HEK293 (cell line): ENCODE data around the gene PKNOX2.

Experiments
- KLF10 ChIP-seq: fragments of 450-650 bp; IDR thresholded peaks from 2 replicates; pipeline ENCODE4 v1.5.1; 2018; ENCODE audit warnings: missing biosample characterization, mild to moderate bottlenecking, missing genetic modification characterization
- SALL2 ChIP-seq: fragments of 450-650 bp; formaldehyde crosslinking; IDR thresholded peaks from 2 replicates; pipeline ENCODE4 v1.5.0; 2017; ENCODE audit warnings: missing biosample characterization, mild to moderate bottlenecking, missing genetic modification characterization, borderline replicate concordance
- ZNF155 ChIP-seq: fragments of 450-650 bp; formaldehyde crosslinking; IDR thresholded peaks from 2 replicates; pipeline ENCODE4 v1.5.1; 2016; ENCODE audit warnings: missing biosample characterization, missing genetic modification characterization
- ZNF16 ChIP-seq: fragments of 450-650 bp; formaldehyde crosslinking; IDR thresholded peaks from 2 replicates; pipeline ENCODE4 v1.5.1; 2016; ENCODE audit warnings: low read depth, missing biosample characterization, missing genetic modification characterization
- ZNF449 ChIP-seq: fragments of 450-650 bp; formaldehyde crosslinking; IDR thresholded peaks from 2 replicates; pipeline ENCODE4 v1.5.1; 2017; ENCODE audit warnings: missing biosample characterization, mild to moderate bottlenecking, missing genetic modification characterization, moderate library complexity
- ZNF670 ChIP-seq: fragments of 450-650 bp; formaldehyde crosslinking; IDR thresholded peaks from 2 replicates; pipeline ENCODE4 v1.5.1; 2016; ENCODE audit warnings: missing biosample characterization, missing genetic modification characterization, low read depth
- ZNF791 ChIP-seq: fragments of 450-650 bp; formaldehyde crosslinking; IDR thresholded peaks from 2 replicates; pipeline ENCODE4 v1.5.1; 2016; ENCODE audit warnings: missing biosample characterization, missing genetic modification characterization
- TF ChIP-seq, protein P1 (sequence below): fragments of 450-650 bp; formaldehyde crosslinking; IDR thresholded peaks from 2 replicates; pipeline ENCODE4 v1.5.1; 2016; ENCODE audit warnings: missing biosample characterization, missing genetic modification characterization
- TF ChIP-seq, protein P2 (sequence below): fragments of 450-650 bp; formaldehyde crosslinking; IDR thresholded peaks from 2 replicates; pipeline ENCODE4 v1.5.1; 2016; ENCODE audit warnings: missing biosample characterization, missing genetic modification characterization
- TF ChIP-seq, protein P3 (sequence below): fragments of 450-650 bp; formaldehyde crosslinking; IDR thresholded peaks from 2 replicates; pipeline ENCODE4 v1.5.1; 2016; ENCODE audit warnings: missing biosample characterization, missing genetic modification characterization

- no peak for TF ChIP-seq KLF10 (tag by site-specific recombination)
- TF ChIP-seq, protein P1, sequence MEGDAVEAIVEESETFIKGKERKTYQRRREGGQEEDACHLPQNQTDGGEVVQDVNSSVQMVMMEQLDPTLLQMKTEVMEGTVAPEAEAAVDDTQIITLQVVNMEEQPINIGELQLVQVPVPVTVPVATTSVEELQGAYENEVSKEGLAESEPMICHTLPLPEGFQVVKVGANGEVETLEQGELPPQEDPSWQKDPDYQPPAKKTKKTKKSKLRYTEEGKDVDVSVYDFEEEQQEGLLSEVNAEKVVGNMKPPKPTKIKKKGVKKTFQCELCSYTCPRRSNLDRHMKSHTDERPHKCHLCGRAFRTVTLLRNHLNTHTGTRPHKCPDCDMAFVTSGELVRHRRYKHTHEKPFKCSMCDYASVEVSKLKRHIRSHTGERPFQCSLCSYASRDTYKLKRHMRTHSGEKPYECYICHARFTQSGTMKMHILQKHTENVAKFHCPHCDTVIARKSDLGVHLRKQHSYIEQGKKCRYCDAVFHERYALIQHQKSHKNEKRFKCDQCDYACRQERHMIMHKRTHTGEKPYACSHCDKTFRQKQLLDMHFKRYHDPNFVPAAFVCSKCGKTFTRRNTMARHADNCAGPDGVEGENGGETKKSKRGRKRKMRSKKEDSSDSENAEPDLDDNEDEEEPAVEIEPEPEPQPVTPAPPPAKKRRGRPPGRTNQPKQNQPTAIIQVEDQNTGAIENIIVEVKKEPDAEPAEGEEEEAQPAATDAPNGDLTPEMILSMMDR (tag by site-specific recombination): no peak
- TF ChIP-seq, protein P2, sequence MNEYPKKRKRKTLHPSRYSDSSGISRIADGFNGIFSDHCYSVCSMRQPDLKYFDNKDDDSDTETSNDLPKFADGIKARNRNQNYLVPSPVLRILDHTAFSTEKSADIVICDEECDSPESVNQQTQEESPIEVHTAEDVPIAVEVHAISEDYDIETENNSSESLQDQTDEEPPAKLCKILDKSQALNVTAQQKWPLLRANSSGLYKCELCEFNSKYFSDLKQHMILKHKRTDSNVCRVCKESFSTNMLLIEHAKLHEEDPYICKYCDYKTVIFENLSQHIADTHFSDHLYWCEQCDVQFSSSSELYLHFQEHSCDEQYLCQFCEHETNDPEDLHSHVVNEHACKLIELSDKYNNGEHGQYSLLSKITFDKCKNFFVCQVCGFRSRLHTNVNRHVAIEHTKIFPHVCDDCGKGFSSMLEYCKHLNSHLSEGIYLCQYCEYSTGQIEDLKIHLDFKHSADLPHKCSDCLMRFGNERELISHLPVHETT (tag by site-specific recombination): no peak
- TF ChIP-seq ZNF670: no peak
- no peak for TF ChIP-seq ZNF791 (tag by site-specific recombination)
- TF ChIP-seq SALL2 (tag by site-specific recombination): no peak
- TF ChIP-seq ZNF16 (tag by site-specific recombination): no peak
- no peak for TF ChIP-seq ZNF449
- TF ChIP-seq, protein P3, sequence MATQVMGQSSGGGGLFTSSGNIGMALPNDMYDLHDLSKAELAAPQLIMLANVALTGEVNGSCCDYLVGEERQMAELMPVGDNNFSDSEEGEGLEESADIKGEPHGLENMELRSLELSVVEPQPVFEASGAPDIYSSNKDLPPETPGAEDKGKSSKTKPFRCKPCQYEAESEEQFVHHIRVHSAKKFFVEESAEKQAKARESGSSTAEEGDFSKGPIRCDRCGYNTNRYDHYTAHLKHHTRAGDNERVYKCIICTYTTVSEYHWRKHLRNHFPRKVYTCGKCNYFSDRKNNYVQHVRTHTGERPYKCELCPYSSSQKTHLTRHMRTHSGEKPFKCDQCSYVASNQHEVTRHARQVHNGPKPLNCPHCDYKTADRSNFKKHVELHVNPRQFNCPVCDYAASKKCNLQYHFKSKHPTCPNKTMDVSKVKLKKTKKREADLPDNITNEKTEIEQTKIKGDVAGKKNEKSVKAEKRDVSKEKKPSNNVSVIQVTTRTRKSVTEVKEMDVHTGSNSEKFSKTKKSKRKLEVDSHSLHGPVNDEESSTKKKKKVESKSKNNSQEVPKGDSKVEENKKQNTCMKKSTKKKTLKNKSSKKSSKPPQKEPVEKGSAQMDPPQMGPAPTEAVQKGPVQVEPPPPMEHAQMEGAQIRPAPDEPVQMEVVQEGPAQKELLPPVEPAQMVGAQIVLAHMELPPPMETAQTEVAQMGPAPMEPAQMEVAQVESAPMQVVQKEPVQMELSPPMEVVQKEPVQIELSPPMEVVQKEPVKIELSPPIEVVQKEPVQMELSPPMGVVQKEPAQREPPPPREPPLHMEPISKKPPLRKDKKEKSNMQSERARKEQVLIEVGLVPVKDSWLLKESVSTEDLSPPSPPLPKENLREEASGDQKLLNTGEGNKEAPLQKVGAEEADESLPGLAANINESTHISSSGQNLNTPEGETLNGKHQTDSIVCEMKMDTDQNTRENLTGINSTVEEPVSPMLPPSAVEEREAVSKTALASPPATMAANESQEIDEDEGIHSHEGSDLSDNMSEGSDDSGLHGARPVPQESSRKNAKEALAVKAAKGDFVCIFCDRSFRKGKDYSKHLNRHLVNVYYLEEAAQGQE (tag by site-specific recombination): no peak
- TF ChIP-seq ZNF155: no peak
These were observed 278.4 kb downstream of the PKNOX2 start for GRCh38 chr11:125442946-125443345.
